ENCODE measurements around the gene DUSP15.

DUSP15 gene

DNA sequence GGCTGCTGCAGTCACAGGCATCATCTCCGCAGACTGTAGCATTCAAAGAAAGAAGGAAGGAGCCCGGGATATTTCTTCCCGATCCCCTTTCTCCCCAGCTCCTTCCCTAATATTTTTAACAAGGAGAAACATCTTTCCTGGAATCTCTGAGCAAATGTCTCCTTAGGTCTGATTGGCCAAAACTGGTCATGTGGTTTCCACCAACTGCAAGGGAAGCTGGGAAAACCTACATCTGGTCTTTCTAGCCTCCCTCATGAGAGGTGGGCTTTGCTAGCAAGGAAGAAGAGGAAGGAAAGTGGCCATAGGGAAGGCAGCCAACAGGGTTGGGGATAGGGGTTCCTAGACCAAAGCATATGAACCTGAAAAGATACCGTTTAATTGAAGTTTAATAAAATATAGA, 46.4 kb upstream of the DUSP15 start:
- Histone ChIP-seq H3K9me2 (replicated peaks; ENCODE audit: control insufficient read depth, low read length) (no peaks in the 10 kb centered on the region), H3K4me2 (ENCODE audit: low read length) (no peak overlapping the region), H4K20me1 (ENCODE audit: control insufficient read depth, insufficient read depth, low read depth, low read length) (no peaks in the 10 kb centered on the region), H3K27ac (ENCODE audit: low read depth, low read length) (no peak overlapping the region), H3F3A (ENCODE audit: control insufficient read depth, insufficient read depth) (no peaks in the 10 kb centered on the region), H3K4me1 (ENCODE audit: control insufficient read depth, low read length) (no peaks in the 10 kb centered on the region), H3K27me3 (ENCODE audit: control insufficient read depth, low read length) (peaks cover 10% of the 10 kb centered on the region; the same call in 1 of the 2 replicates), H3K9me3 (ENCODE audit: control insufficient read depth, insufficient read depth, low read length) (no peaks in the 10 kb centered on the region), H3K4me3 (ENCODE audit: low read length) (no peak overlapping the region), H3K36me3 (ENCODE audit: control insufficient read depth, low read length) (no peaks in the 10 kb centered on the region), H3K79me2 (ENCODE audit: control insufficient read depth, low read length) (no peaks in the 10 kb centered on the region)
- TF ChIP-seq CTCF (IDR thresholded peaks at IDR 0.05; ENCODE audit: low read depth, low read length, poor library complexity, severe bottlenecking) (no peak), EZH2phosphoT487 (IDR thresholded peaks at IDR 0.05; ENCODE audit: borderline replicate concordance, low read length) (no peak)

GRCh38 chr20:31915491-31916280, 45.4 kb upstream of the DUSP15 start:
- Histone ChIP-seq H3K79me2 (ENCODE audit: control insufficient read depth, low read length) (no peaks in the 10 kb centered on the region), H3K36me3 (ENCODE audit: control insufficient read depth, low read length) (no peaks in the 10 kb centered on the region), H3K9me3 (ENCODE audit: control insufficient read depth, insufficient read depth, low read length) (no peaks in the 10 kb centered on the region), H3K4me2 (ENCODE audit: low read length) (no peak overlapping the region), H3K4me3 (ENCODE audit: low read length) (no peak overlapping the region), H3K9me2 (replicated peaks; ENCODE audit: control insufficient read depth, low read length) (no peaks in the 10 kb centered on the region), H3K27ac (ENCODE audit: low read depth, low read length) (no peak overlapping the region), H3K27me3 (ENCODE audit: control insufficient read depth, low read length) (peaks cover 10% of the 10 kb centered on the region; the same call in 1 of the 2 replicates), H4K20me1 (ENCODE audit: control insufficient read depth, insufficient read depth, low read depth, low read length) (no peaks in the 10 kb centered on the region), H3F3A (ENCODE audit: control insufficient read depth, insufficient read depth) (no peaks in the 10 kb centered on the region), H3K4me1 (ENCODE audit: control insufficient read depth, low read length) (no peaks in the 10 kb centered on the region)
- no peak for TF ChIP-seq CTCF (IDR thresholded peaks at IDR 0.05; ENCODE audit: low read depth, low read length, poor library complexity, severe bottlenecking)
- no peak for TF ChIP-seq EZH2phosphoT487 (IDR thresholded peaks at IDR 0.05; ENCODE audit: borderline replicate concordance, low read length)

- H3K27me3 ChIP-seq (ENCODE audit: control insufficient read depth, low read length): peaks cover 10% of the 10 kb centered on the region; the same call in 1 of the 2 replicates
- no peaks in the 10 kb centered on the region for H3K79me2 ChIP-seq (ENCODE audit: control insufficient read depth, low read length)
- H3K27ac ChIP-seq (ENCODE audit: low read depth, low read length): no peak overlapping the region
- no peak overlapping the region for H3K4me2 ChIP-seq (ENCODE audit: low read length)
- no peaks in the 10 kb centered on the region for H3K4me1 ChIP-seq (ENCODE audit: control insufficient read depth, low read length)
- H3K9me3 ChIP-seq (ENCODE audit: control insufficient read depth, insufficient read depth, low read length): no peaks in the 10 kb centered on the region
- no peaks in the 10 kb centered on the region for H3K9me2 ChIP-seq (replicated peaks; ENCODE audit: control insufficient read depth, low read length)
- no peaks in the 10 kb centered on the region for H3K36me3 ChIP-seq (ENCODE audit: control insufficient read depth, low read length)
- H4K20me1 ChIP-seq (ENCODE audit: control insufficient read depth, insufficient read depth, low read depth, low read length): no peaks in the 10 kb centered on the region
- H3K4me3 ChIP-seq (ENCODE audit: low read length): no peak overlapping the region
- TF ChIP-seq EZH2phosphoT487 (IDR thresholded peaks at IDR 0.05; ENCODE audit: borderline replicate concordance, low read length) (no peak), CTCF (IDR thresholded peaks at IDR 0.05; ENCODE audit: low read depth, low read length, poor library complexity, severe bottlenecking) (no peak)
- no peaks in the 10 kb centered on the region for H3F3A ChIP-seq (ENCODE audit: control insufficient read depth, insufficient read depth)
Measured at GRCh38 chr20:31914170-31914569, 43.8 kb upstream of the DUSP15 start.

Measured in DOHH2 (cell line).